K562 treated with DMSO at 1 percent for 4 hours (cell line): Measurements from ENCODE around the gene TMEM69. TPM values are rescaled to one million over a fixed set of nuclear protein-coding genes. Genes with fewer than 3 reads are reported as not detected.

Source experiments
- total RNA-seq: library from RNA; unstranded; fragments of 300-600 nt; gene quantifications from 2 replicates; pipeline ENCODE4 v1.2.3, GENCODE V29; 2022; ENCODE audit not compliant: insufficient read depth

The TMEM69 gene, protein sequence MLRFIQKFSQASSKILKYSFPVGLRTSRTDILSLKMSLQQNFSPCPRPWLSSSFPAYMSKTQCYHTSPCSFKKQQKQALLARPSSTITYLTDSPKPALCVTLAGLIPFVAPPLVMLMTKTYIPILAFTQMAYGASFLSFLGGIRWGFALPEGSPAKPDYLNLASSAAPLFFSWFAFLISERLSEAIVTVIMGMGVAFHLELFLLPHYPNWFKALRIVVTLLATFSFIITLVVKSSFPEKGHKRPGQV
- total RNA-seq: 29.9 and 44.9 TPM in 2 replicates

DNA sequence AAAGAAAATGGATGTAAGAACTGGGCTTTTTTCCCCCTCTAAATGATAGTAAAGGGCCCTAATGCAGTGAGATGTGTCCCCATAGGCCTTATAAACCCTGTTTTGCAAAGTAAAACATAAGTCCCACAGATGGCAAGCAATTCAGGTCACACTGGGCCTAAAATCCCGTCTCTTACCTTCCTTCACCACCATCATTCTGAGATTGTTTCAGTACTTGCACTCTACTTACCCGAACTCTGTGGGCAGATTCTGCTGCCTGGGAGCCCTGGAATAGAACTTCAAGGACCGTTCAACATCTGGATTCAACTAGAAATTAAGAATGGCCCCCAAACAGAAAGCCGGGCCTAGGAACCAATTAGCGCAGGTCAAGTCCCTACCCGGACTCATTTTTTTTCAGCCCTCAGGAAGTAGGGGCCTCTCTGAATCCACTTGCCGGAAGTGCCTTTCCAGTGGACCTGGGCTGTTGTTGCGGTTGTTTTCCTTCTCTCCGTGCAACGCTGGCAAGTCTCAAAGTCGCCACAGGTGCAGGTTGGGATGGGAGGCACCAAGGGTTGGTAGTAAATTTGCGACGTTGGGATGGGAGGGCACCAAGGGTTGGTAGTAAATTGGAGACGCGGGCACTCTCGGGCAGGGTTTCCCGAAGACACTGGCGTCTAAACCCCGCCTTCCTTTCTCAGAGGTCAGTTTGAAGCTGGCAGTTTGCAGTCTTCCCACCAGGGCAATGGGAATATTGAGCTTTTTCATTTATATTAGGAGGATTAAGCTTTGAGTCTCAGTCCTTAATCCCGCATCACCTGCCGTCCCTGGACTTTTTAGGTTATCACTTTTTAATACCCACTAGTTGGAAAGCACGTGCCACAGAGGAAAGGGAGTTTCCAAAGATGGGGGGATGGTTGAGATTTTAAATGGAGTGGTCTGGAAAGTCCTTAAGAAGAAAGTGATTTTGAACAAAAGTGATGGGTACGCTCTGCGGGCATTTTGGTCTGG is at the start of gene TMEM69:
Gene TMEM69, plus strand, starts transcription at position 428 of the 987 bp plus-strand sequence. CDS start 2,888 bp downstream, outside the sequence.

DNA sequence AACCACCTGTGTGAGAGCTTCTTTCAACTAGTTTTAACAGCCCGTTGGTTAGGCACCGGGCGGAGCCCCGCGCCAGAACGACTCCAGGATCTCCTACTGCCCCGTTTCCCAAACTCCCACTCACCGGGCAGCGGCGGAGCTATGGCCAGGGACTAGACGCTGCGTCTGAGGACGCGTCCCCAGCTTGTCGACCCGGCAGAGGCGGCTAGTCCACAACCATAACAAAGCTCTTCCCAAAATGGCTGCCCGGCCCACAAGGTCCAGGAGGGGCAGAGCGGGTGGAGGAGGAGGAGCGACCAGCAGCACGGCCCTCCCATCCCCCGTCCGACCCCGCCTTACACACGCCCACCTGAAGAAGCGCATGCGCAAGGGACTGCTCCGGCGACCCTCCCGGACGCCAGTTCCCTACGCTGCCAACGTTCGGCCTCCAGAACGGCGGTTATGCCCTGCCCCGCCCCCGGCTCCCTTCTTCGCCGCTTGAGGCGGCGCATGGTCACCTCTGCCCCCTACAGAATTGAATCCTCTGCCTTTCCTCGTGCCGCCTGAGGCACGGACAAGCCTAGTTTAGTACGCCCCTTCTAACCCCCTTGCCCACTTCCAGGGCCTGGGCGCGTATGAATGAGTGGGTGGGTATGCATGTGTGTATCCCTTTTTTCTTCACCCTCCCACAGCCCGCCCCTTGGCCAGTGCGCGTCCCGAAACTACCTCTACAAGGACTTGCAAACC is 1.5 kb upstream of the TMEM69 start, which contains the start of gene GPBP1L1:
Gene GPBP1L1, minus strand, starts transcription at position 246 of the 726 bp plus-strand sequence. CDS start 27,446 bp downstream, outside the sequence.

Other genes starting within 250 kb of the TMEM69 start
- gene TESK2, start 197.0 kb upstream of the TMEM69 start, total RNA-seq: 11.1 and 13.9 TPM in 2 replicates
- gene CCDC163, start 188.1 kb upstream of the TMEM69 start, total RNA-seq: 6.0 and 8.0 TPM in 2 replicates
- 1.6 and 2.2 TPM in 2 replicates for gene MMACHC, start 187.9 kb upstream of the TMEM69 start, total RNA-seq
- gene PRDX1, start 166.3 kb upstream of the TMEM69 start, total RNA-seq: 755 and 873 TPM in 2 replicates
- 246 and 263 TPM in 2 replicates for gene AKR1A1, start 137.4 kb upstream of the TMEM69 start, total RNA-seq
- gene NASP, start 104.1 kb upstream of the TMEM69 start, total RNA-seq: 280 and 363 TPM in 2 replicates
- gene CCDC17, start 64.1 kb upstream of the TMEM69 start, total RNA-seq: 2.9 and 4.0 TPM in 2 replicates
- 53.6 and 77.2 TPM in 2 replicates for gene GPBP1L1, start 1.6 kb upstream of the TMEM69 start, total RNA-seq
- gene IPP, start 62.5 kb downstream of the TMEM69 start, total RNA-seq: 3.5 and 3.8 TPM in 2 replicates
- 26.9 and 37.4 TPM in 2 replicates for gene MAST2, start 115.4 kb downstream of the TMEM69 start, total RNA-seq